GM23338 (cell line): ENCODE results near the gene AFTPH. TPM values are rescaled to one million over a fixed set of nuclear protein-coding genes. Genes with fewer than 3 reads are reported as not detected.

Source experiments
- ATAC-seq: fragments of 200-7000 bp; cut with Tn5 transposase; 3 replicates; pipeline ENCODE4 v1.9.1; 2020
- DNase-seq: peaks from one replicate; pipeline ENCODE4 v3.0.0-alpha.2; 2015; ENCODE audit warnings: low spot score
- H2AFZ ChIP-seq: fragments of 200-600 bp; sonication (generic); 2 replicates; pipeline ENCODE4 v1.8.0; 2016; ENCODE audit warnings: antibody characterized with exemption, mild to moderate bottlenecking, moderate library complexity
- H3F3A ChIP-seq: fragments of 200-600 bp; sonication (generic); replicated peaks from 2 replicates; pipeline ENCODE4 v1.8.0; 2017; ENCODE audit warnings: antibody characterized with exemption, mixed run types, low read depth
- H3K27ac ChIP-seq: fragments of 200-600 bp; sonication (generic); 2 replicates; pipeline ENCODE4 v1.6.1; 2016; ENCODE audit warnings: low read depth
- H3K27me3 ChIP-seq: fragments of 200-600 bp; sonication (generic); 2 replicates; pipeline ENCODE4 v1.8.0; 2016; ENCODE audit warnings: mild to moderate bottlenecking, mixed run types, moderate library complexity; ENCODE audit not compliant: insufficient read depth
- H3K36me3 ChIP-seq: fragments of 200-600 bp; sonication (generic); 2 replicates; pipeline ENCODE4 v1.8.0; 2016; ENCODE audit warnings: mild to moderate bottlenecking; ENCODE audit not compliant: insufficient read depth
- H3K4me1 ChIP-seq: fragments of 200-600 bp; sonication (generic); 2 replicates; pipeline ENCODE4 v1.8.0; 2016; ENCODE audit warnings: mild to moderate bottlenecking, moderate library complexity; ENCODE audit not compliant: insufficient read depth
- H3K4me2 ChIP-seq: fragments of 200-600 bp; sonication (generic); 2 replicates; pipeline ENCODE4 v1.7.1; 2017; ENCODE audit warnings: mixed run types
- H3K4me3 ChIP-seq: fragments of 200-600 bp; sonication (generic); 2 replicates; pipeline ENCODE4 v1.6.1; 2016; ENCODE audit warnings: mixed run types
- H3K79me2 ChIP-seq: fragments of 200-600 bp; sonication (generic); replicated peaks from 2 replicates; pipeline ENCODE4 v1.8.0; 2017; ENCODE audit warnings: mild to moderate bottlenecking; ENCODE audit not compliant: insufficient read depth
- H3K9me2 ChIP-seq: fragments of 200-600 bp; sonication (generic); 2 replicates; pipeline ENCODE4 v1.8.0; 2017; ENCODE audit not compliant: insufficient read depth
- H4K20me1 ChIP-seq: fragments of 200-600 bp; sonication (generic); replicated peaks from 2 replicates; pipeline ENCODE4 v1.8.0; 2017; ENCODE audit warnings: mild to moderate bottlenecking; ENCODE audit not compliant: insufficient read depth
- H3K27ac Mint-ChIP-seq: 2 replicates; pipeline ENCODE4 v1.8.0; 2020; ENCODE audit warnings: inconsistent platforms, mild to moderate bottlenecking, moderate library complexity, mixed read lengths
- H3K27me3 Mint-ChIP-seq: 3 replicates; pipeline ENCODE4 v1.8.0; 2022; ENCODE audit warnings: low read depth, mild to moderate bottlenecking, moderate library complexity, mixed read lengths, inconsistent platforms; ENCODE audit not compliant: insufficient read depth, poor library complexity
- H3K36me3 Mint-ChIP-seq: 3 replicates; pipeline ENCODE4 v1.8.0; 2021; ENCODE audit warnings: low read depth, mild to moderate bottlenecking, inconsistent platforms, moderate library complexity, mixed read lengths
- H3K4me1 Mint-ChIP-seq: 3 replicates; pipeline ENCODE4 v1.8.0; 2020; ENCODE audit warnings: mild to moderate bottlenecking, inconsistent platforms, mixed read lengths
- H3K4me3 Mint-ChIP-seq: 3 replicates; pipeline ENCODE4 v1.8.0; 2021; ENCODE audit warnings: moderate library complexity, mild to moderate bottlenecking, inconsistent platforms, mixed read lengths
- H3K9me3 Mint-ChIP-seq: 3 replicates; pipeline ENCODE4 v1.8.0; 2020; ENCODE audit warnings: moderate library complexity, mild to moderate bottlenecking, inconsistent platforms, mixed read lengths
- CREB1 ChIP-seq: fragments of 250-450 bp; sonication (Bioruptor Pico); IDR thresholded peaks from 2 replicates; pipeline ENCODE4 v1.5.0; 2020; ENCODE audit warnings: low read depth, mild to moderate bottlenecking, moderate library complexity
- CTCF ChIP-seq, 2 experiments: fragments of 200-600 bp in 1 of 2; sonication (generic) in 1 of 2; conservative IDR thresholded peaks; 2 replicates each; pipeline versions ENCODE4 v1.5.1 to v1.6.1; 2016 to 2017; ENCODE audit warnings: antibody characterized with exemption in 2 of 2, low read depth in 2 of 2, mild to moderate bottlenecking in 2 of 2, moderate library complexity in 1 of 2
- ETS1 ChIP-seq: IDR thresholded peaks from 2 replicates; pipeline ENCODE4 v1.6.1; 2016; ENCODE audit warnings: antibody characterized with exemption
- EZH2 ChIP-seq: fragments of 200-600 bp; sonication (generic); IDR thresholded peaks from one replicate; pipeline ENCODE4 v1.8.0; 2017; ENCODE audit warnings: antibody characterized with exemption, mild to moderate bottlenecking, low read depth; ENCODE audit not compliant: unreplicated experiment
- EZH2phosphoT487 ChIP-seq: fragments of 200-600 bp; sonication (generic); IDR thresholded peaks from one replicate; pipeline ENCODE4 v1.8.1; 2018; ENCODE audit warnings: antibody characterized with exemption; ENCODE audit not compliant: unreplicated experiment
- JUNB ChIP-seq: IDR thresholded peaks from one replicate; pipeline ENCODE4 v1.6.1; 2016; ENCODE audit warnings: antibody characterized with exemption; ENCODE audit not compliant: unreplicated experiment
- NANOG ChIP-seq: IDR thresholded peaks from 2 replicates; pipeline ENCODE4 v1.6.1; 2016; ENCODE audit warnings: antibody characterized with exemption, borderline replicate concordance
- POLR2AphosphoS5 ChIP-seq: IDR thresholded peaks from 2 replicates; pipeline ENCODE4 v1.6.1; 2016; ENCODE audit warnings: antibody characterized with exemption, low read depth
- STAT1 ChIP-seq: IDR thresholded peaks from one replicate; pipeline ENCODE4 v1.6.1; 2016; ENCODE audit warnings: antibody characterized with exemption; ENCODE audit not compliant: unreplicated experiment
- ZNF114 ChIP-seq: fragments of 250-450 bp; sonication (Bioruptor Pico); IDR thresholded peaks from 2 replicates; pipeline ENCODE4 v1.5.0; 2020; ENCODE audit warnings: mild to moderate bottlenecking, moderate library complexity
- ZNF331 ChIP-seq: fragments of 250-450 bp; sonication (Bioruptor Pico); IDR thresholded peaks from 2 replicates; pipeline ENCODE4 v1.5.0; 2020; ENCODE audit warnings: low read depth, mild to moderate bottlenecking, moderate library complexity
- ZNF462 ChIP-seq: fragments of 250-450 bp; sonication (Bioruptor Pico); IDR thresholded peaks from 2 replicates; pipeline ENCODE4 v1.5.0; 2020; ENCODE audit warnings: mild to moderate bottlenecking, moderate library complexity
- polyA plus RNA-seq: library from polyadenylated mRNA; unstranded; fragments of >200 nt; fragmentation: Nextera tagmentation; extraction: Ambion mirVana; gene quantifications from 2 replicates; pipeline ENCODE4 v1.2.1, GENCODE V29; 2016
- total RNA-seq: library from RNA; depleted of rRNA; stranded (reverse); fragments of >200 nt; shearing (Covaris generic); gene quantifications from 2 replicates; pipeline ENCODE4 v1.2.3, GENCODE V29; 2014
- TF ChIP-seq, protein P1 (sequence below): IDR thresholded peaks from one replicate; pipeline ENCODE4 v1.6.1; 2018; ENCODE audit warnings: antibody characterized with exemption; ENCODE audit not compliant: unreplicated experiment

AFTPH gene
- total and polyA plus RNA-seq, 2 experiments from 2014 or later = 14.9 to 20.6 TPM

DNA sequence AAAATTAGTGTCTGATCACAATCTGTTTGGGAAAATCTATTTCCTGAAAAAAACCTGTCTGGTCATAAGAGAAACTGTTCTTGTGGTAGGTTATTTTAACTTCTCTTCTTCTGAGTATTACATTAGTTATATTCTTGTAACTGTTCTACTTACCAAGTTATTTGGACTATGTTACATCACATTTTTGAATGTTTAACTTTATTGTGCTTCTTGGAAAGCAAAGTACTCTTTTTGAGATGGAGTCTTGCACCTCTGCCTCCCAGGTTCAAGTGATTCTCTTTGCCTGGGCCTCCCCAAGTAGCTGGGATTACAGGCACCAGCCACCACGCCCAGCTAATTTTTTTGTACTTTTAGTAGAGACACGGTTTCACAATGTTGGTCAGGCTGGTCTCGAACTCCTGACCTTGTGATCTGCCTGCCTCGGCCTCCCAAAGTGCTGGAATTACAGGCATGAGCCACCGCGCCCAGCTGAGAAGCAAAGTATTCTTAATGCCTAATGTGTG is 39.4 kb downstream of the AFTPH start:
- Histone ChIP-seq H3K4me3 (no peak overlapping the region), H3K27me3 (no peaks in the 10 kb centered on the region), H3K27ac (no peak overlapping the region), H2AFZ (no peak overlapping the region), H3K4me1 (no peaks in the 10 kb centered on the region), H4K20me1 (no peaks in the 10 kb centered on the region), H3K9me2 (no peaks in the 10 kb centered on the region), H3K79me2 (0 out of 2 replicates have a peak, but pooled peaks cover 4% of the 10 kb centered on the region), H3F3A (no peaks in the 10 kb centered on the region), H3K36me3 (no peaks in the 10 kb centered on the region), H3K4me2 (no peak overlapping the region)
- ATAC-seq = no peak
- peaks cover under 1% of the 10 kb centered on the region for H3K27me3 Mint-ChIP-seq
- H3K4me3 Mint-ChIP-seq = no peak overlapping the region
- no peak for TF ChIP-seq ZNF331 (CRISPR knock-in tag)
- no peak for TF ChIP-seq JUNB
- no peak for TF ChIP-seq CREB1 (CRISPR knock-in tag)
- no peak for TF ChIP-seq ZNF462
- no peak for TF ChIP-seq STAT1
- TF ChIP-seq, protein P1, sequence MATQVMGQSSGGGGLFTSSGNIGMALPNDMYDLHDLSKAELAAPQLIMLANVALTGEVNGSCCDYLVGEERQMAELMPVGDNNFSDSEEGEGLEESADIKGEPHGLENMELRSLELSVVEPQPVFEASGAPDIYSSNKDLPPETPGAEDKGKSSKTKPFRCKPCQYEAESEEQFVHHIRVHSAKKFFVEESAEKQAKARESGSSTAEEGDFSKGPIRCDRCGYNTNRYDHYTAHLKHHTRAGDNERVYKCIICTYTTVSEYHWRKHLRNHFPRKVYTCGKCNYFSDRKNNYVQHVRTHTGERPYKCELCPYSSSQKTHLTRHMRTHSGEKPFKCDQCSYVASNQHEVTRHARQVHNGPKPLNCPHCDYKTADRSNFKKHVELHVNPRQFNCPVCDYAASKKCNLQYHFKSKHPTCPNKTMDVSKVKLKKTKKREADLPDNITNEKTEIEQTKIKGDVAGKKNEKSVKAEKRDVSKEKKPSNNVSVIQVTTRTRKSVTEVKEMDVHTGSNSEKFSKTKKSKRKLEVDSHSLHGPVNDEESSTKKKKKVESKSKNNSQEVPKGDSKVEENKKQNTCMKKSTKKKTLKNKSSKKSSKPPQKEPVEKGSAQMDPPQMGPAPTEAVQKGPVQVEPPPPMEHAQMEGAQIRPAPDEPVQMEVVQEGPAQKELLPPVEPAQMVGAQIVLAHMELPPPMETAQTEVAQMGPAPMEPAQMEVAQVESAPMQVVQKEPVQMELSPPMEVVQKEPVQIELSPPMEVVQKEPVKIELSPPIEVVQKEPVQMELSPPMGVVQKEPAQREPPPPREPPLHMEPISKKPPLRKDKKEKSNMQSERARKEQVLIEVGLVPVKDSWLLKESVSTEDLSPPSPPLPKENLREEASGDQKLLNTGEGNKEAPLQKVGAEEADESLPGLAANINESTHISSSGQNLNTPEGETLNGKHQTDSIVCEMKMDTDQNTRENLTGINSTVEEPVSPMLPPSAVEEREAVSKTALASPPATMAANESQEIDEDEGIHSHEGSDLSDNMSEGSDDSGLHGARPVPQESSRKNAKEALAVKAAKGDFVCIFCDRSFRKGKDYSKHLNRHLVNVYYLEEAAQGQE = no peak
- no peak for TF ChIP-seq POLR2AphosphoS5
- no peak for TF ChIP-seq ZNF114 (CRISPR knock-in tag)
- no peak for TF ChIP-seq EZH2phosphoT487
- TF ChIP-seq CTCF (conservative IDR thresholded peaks at IDR 0.05; ENCODE audit: low read depth in 2 of 2) = no peak
- no peak for TF ChIP-seq EZH2
- no peak for TF ChIP-seq ETS1
- TF ChIP-seq NANOG = no peak
- H3K27ac Mint-ChIP-seq = no peak overlapping the region
- H3K4me1 Mint-ChIP-seq = peaks cover 24% of the 10 kb centered on the region
- H3K9me3 Mint-ChIP-seq = no peaks in the 10 kb centered on the region
- no peak for DNase-seq
- no peaks in the 10 kb centered on the region; the same call in 1 of the 3 replicates for H3K36me3 Mint-ChIP-seq
